ENCODE data around the gene ITIH1.

DNA sequence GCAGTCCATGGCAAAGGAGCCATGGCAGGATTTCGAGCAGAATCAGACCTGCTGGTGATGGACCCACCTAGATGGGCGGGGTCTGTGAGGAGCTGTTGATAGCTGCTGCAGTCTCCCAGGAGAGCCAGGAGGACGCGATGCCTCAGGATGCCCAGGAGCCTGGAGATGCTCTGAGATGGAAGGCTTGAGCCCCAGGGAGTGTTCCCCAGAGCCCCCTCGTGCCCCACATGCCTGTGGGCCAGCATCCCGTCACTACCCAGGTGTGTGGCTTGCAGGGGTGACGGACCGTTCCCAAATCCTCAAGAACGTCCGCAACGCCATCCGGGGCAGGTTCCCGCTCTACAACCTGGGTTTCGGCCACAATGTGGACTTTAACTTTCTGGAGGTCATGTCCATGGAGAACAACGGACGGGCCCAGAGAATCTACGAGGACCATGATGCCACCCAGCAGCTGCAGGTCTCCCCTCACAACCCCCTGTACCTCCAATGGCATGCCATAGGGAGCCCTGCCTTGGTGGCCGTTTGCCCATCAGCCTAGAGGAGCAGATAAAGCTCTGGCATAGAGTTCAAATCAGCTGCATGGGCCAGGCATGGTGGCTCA lies 6.7 kb downstream of the ITIH1 start:
- no peak for TF ChIP-seq EZH2 (IDR thresholded peaks at IDR 0.05; ENCODE audit: low read depth)
- TF ChIP-seq, protein P1, sequence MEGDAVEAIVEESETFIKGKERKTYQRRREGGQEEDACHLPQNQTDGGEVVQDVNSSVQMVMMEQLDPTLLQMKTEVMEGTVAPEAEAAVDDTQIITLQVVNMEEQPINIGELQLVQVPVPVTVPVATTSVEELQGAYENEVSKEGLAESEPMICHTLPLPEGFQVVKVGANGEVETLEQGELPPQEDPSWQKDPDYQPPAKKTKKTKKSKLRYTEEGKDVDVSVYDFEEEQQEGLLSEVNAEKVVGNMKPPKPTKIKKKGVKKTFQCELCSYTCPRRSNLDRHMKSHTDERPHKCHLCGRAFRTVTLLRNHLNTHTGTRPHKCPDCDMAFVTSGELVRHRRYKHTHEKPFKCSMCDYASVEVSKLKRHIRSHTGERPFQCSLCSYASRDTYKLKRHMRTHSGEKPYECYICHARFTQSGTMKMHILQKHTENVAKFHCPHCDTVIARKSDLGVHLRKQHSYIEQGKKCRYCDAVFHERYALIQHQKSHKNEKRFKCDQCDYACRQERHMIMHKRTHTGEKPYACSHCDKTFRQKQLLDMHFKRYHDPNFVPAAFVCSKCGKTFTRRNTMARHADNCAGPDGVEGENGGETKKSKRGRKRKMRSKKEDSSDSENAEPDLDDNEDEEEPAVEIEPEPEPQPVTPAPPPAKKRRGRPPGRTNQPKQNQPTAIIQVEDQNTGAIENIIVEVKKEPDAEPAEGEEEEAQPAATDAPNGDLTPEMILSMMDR (conservative IDR thresholded peaks at IDR 0.05), result no peak
